ENCODE data around the gene DCPS. TPM values are rescaled to one million over a fixed set of nuclear protein-coding genes. Genes with fewer than 3 reads are reported as not detected.
"Not testable (repeated sequence)": the region's sequence is repeated elsewhere in the genome, so short reads cannot be mapped to it uniquely, and the experiment has no call there.

DCPS gene
- 23.8 and 27.2 TPM in 2 replicates for total RNA-seq (2021)
- percentile 56 among the genes with signal in this experiment for Bru-seq, nascent RNA
- percentile 45 among the genes with signal in this experiment for BruChase-seq, experiment 1, labeled RNA remaining after a 2-hour chase
- BruChase-seq, experiment 2, labeled RNA remaining after a 6-hour chase: percentile 56 among the genes with signal in this experiment
- long read RNA-seq, transcript DCPS-201 (6 exons, 1,479 nt): major isoform, 12 of 24 reads
- long read RNA-seq, partial matches to known transcripts: 4 of 24 reads
- long read RNA-seq, other reads (novel, unspliced or antisense): 8 of 24 reads

- Histone ChIP-seq H3K4me3 (peak within 1 kb of the TSS; percentile 88), H2AFZ (peak within 1 kb of the TSS; percentile 96), H3K27ac (peak within 1 kb of the TSS; percentile 73), H3K4me2 (peak within 1 kb of the TSS; percentile 88), H3K36me3 (ENCODE audit: low read depth) (no peaks in the 10 kb centered on the region), H3F3A (ENCODE audit: insufficient read depth, low read depth) (no peaks in the 10 kb centered on the region), H4K20me1 (ENCODE audit: insufficient read depth) (no peaks in the 10 kb centered on the region), H3K9me2 (ENCODE audit: insufficient read depth) (no peaks in the 10 kb centered on the region), H3K4me1 (replicated peaks; ENCODE audit: insufficient read depth) (peaks cover 12% of the 10 kb centered on the region), H3K27me3 (ENCODE audit: insufficient read depth, low read depth) (no peaks in the 10 kb centered on the region), H3K9me3 (ENCODE audit: insufficient read depth, low read depth) (no peaks in the 10 kb centered on the region), H3K79me2 (ENCODE audit: low read depth) (peaks cover 11% of the 10 kb centered on the region; the same call in 1 of the 2 replicates)
- POLR2A ChIA-PET (ENCODE audit: unreplicated experiment): interaction anchor here (0.6 to 0.7 kb wide), 2 partner anchors 34 to 54 kb away, joined by 3 to 7 read pairs; no protein-coding TSS in a partner anchor
- BruUV-seq (replicated peaks): no TSS peak
- TF ChIP-seq CTCF (conservative IDR thresholded peaks at IDR 0.05): no peak
- TF ChIP-seq EZH2 (IDR thresholded peaks at IDR 0.05; ENCODE audit: low read depth): no peak
- intact Hi-C loops (cut with micrococcal nuclease; ENCODE audit: unreplicated experiment): loop anchor here (1.0 to 10.0 kb wide), 2 partner anchors 93 to 379 kb away; partner anchors contain the start of genes FAM118B and RPUSD4
- peak; percentile 85 to 91 for DNase-seq
- CTCF ChIA-PET: interaction anchor here (0.7 to 1.0 kb wide), 3 partner anchors 36 to 177 kb away, joined by 3 to 4 read pairs (median 3); no protein-coding TSS in a partner anchor
Measured at GRCh38 chr11:126303623-126304456, at the start of gene DCPS. TSS of gene DCPS (plus strand) at chr11:126304060. CDS start at chr11:126304081, 21 bp downstream.

GRCh38 chr11:126254819-126255218 is 49.0 kb upstream of the DCPS start:
- intact Hi-C loops (cut with micrococcal nuclease; ENCODE audit: unreplicated experiment): no loop called here
- TF ChIP-seq CTCF (conservative IDR thresholded peaks at IDR 0.05): no peak
- no peak for TF ChIP-seq EZH2 (IDR thresholded peaks at IDR 0.05; ENCODE audit: low read depth)

GRCh38 chr11:126255507-126255906 is 48.4 kb upstream of the DCPS start:
- intact Hi-C loops (cut with micrococcal nuclease; ENCODE audit: unreplicated experiment); H3K79me2 ChIP-seq (ENCODE audit: low read depth); BruUV-seq (replicated peaks); H3K4me3 ChIP-seq; H3K36me3 ChIP-seq (ENCODE audit: low read depth); H2AFZ ChIP-seq; DNase-seq; H3K9me3 ChIP-seq (ENCODE audit: insufficient read depth, low read depth); H3K27ac ChIP-seq; POLR2A ChIA-PET (ENCODE audit: unreplicated experiment); H4K20me1 ChIP-seq (ENCODE audit: insufficient read depth); H3K9me2 ChIP-seq (ENCODE audit: insufficient read depth); H3K4me2 ChIP-seq; H3K27me3 ChIP-seq (ENCODE audit: insufficient read depth, low read depth); CTCF ChIA-PET; H3K4me1 ChIP-seq (replicated peaks; ENCODE audit: insufficient read depth): not testable (repeated sequence)
- H3F3A ChIP-seq (ENCODE audit: insufficient read depth, low read depth): peaks cover 21% of the 10 kb centered on the region

More at GRCh38 chr11:126254819-126255218, 49.0 kb upstream of the DCPS start:
- Histone ChIP-seq H3K27me3 (ENCODE audit: insufficient read depth, low read depth) (no peaks in the 10 kb centered on the region), H3F3A (ENCODE audit: insufficient read depth, low read depth) (peaks cover 21% of the 10 kb centered on the region), H3K9me2 (ENCODE audit: insufficient read depth) (no peaks in the 10 kb centered on the region), H3K9me3 (ENCODE audit: insufficient read depth, low read depth) (no peaks in the 10 kb centered on the region), H2AFZ (no peak overlapping the region), H3K4me2 (no peak overlapping the region), H3K4me1 (replicated peaks; ENCODE audit: insufficient read depth) (no peaks in the 10 kb centered on the region), H4K20me1 (ENCODE audit: insufficient read depth) (no peaks in the 10 kb centered on the region), H3K4me3 (no peak overlapping the region), H3K36me3 (ENCODE audit: low read depth) (no peaks in the 10 kb centered on the region), H3K27ac (no peak overlapping the region), H3K79me2 (ENCODE audit: low read depth) (no peaks in the 10 kb centered on the region)
- no TSS peak for BruUV-seq (replicated peaks)
- ChIA-PET POLR2A (ENCODE audit: unreplicated experiment) (no interaction called here), CTCF (no interaction called here)
- DNase-seq: no peak
